GM19240 (cell line): ENCODE results near the gene ENOX1.
"Not testable (repeated sequence)": the region's sequence is repeated elsewhere in the genome, so short reads cannot be mapped to it uniquely, and the experiment has no call there.

Source experiments
- DNase-seq: peaks from one replicate; pipeline ENCODE4 v3.0.0; 2011; ENCODE audit warnings: low spot score; ENCODE audit not compliant: insufficient read length

The ENOX1 gene

DNA sequence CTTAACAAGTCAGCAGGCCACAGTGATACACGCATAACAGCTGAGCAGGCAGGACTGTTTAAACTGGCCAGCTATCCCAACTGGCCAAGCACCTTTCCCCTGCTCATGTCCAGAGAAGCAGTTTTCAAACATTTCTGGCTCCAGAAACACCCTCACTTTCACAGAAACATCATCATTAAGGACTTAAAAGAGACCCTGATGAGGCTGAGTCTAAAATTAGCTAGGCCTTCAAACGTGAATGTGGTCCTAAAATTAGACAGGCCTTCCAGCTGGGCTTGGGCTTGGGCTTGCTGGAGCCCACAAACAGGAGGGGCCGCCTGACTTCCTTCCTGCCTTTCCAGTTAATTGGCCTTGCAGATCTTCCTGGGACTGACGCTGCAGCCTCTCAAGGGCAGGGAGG lies 429.2 kb downstream of the ENOX1 start:
- no peak for DNase-seq

DNA sequence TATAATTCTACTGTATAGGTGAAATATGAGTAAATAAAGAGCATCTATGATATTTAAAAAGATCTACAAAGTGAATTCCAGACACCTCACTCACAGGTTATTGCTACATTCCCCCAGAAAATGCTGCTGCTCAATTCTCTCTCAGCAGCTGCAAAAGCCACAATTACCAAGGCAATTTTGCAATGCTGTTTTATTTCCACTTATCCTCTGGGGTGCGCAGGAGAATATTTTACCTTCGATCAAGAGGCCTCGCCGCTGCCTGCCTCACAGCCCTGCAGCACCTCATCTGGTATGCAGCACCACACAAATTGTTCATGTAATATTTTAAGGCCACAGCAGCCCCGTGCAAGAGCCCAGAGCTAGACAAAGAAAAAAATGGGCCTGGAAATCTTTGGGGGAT lies 430.2 kb downstream of the ENOX1 start:
- no peak for DNase-seq

DNA sequence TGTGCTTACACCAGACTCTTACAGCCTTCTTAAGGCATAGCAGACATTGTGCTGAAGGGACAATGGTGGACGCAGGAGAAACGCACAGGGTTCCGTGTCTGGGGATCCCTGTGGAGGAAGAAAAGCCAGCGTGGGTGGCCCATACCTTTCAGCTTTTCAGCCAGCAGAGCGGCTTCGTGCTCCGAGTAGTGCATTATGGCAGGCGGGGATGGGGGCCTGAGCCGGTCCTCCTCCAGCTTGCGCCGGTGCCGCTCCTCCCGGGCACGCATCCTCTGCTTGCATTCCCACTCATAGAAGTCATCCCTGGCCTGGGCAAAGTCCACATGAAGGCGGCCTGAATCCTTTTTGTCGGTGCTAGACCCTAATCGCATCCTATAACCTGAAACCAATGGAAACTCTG lies 431.0 kb downstream of the ENOX1 start:
- no peak for DNase-seq

DNA sequence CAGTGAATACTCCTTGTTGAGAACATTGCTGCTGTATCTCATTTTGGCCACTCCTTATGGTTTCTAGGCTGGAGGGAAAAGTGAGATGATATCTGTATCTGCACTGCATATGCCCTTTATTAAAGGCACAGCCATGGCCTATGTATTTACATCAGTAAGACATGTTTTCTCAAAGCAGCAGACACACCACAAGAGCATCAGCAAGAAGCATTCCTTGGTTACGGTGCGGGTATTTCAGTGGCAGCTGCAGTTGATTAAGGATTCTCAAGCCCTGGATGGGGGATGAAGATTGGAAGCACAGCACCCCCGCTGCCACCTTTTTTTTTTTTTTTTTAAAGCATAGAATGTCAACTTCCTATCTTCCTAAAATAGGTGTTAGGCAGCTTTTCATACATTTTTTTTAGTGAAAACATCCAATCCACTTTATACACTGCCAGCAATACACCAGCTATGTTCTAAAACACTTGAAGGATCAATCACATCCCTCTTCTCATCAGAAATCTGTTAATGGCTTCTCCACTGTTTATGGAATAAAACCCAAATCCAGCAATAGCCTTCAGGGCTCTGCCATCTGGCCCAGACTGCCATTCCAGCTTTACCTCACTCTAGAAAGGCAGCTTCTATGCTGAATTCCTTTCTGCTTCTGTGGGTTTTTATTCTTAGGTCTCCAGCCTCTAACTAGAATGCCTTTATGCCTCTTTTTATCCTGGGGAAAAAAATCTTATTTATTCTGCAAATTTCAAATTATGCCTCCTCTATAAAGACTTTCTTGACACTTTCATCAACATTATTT lies 432.4 kb downstream of the ENOX1 start:
- no peak for DNase-seq

DNA sequence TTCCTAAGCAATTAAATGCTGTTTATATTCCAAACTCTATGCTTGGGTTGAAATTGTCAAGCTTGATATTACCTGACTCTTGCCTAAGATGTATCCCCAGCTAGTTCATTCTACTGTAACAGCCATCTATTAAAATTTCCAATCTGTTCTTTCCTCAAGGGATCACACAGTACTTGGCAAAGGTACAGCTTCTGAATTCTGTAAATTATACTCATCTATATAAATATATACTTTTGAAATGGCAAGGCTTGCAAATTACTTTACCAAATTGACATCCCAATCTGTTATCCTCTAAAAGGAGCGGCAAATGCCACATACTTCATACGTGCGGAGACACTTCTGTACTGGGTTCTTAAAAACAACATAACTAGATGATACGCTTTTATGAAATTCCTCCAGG lies 433.1 kb downstream of the ENOX1 start:
- no peak for DNase-seq

DNA sequence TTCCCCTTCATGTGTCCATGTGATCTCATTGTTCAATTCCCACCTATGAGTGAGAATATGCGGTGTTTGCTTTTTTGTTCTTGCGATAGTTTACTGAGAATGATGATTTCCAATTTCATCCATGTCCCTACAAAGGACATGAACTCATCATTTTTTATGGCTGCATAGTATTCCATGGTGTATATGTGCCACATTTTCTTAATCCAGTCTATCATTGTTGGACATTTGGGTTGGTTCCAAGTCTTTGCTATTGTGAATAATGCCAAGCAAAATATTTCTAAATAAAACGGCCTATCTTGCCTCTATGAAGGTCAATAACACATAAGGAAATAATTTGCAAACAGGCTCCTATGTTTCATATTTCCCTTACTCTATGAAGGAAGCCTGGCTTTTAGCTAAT lies 435.2 kb downstream of the ENOX1 start:
- DNase-seq: not testable (repeated sequence)

DNA sequence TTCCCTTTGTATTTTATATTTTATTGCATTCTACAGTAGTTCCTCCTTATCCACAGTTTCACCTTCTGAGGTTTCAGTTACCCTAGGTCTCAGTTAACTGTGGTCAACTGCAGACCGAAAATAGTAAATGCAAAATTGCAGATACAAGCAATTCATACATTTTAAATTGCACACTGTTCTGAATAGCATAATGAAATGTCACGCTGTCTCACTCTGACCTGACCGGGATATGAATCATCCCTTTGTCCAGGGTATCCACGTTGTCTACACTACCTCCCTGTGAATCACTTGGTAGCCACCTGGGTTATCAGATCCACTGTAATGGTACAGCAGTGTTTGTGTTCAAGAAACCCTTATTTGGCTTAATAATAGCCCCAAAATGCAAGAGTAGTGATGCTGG lies 438.4 kb downstream of the ENOX1 start:
- DNase-seq: no peak

DNA sequence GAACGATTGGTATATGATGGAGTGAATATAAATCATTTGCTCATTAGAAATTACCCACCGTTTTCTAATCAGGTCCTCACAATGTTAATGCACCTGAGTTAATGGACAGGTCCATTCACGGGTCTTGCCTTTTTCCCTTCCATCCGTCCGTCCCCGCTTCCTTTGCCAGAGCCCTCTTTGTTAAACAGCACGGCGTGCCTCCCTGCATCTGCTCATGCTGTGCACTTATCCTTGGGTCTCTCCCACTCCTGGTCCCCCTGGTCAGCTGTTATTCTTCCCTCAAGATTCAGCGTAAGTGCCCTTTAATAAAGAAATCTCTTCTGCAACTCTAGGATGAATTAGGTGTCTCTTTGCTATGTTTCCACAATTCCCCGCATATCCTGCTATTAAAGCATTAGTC lies 438.9 kb downstream of the ENOX1 start:
- DNase-seq: no peak

DNA sequence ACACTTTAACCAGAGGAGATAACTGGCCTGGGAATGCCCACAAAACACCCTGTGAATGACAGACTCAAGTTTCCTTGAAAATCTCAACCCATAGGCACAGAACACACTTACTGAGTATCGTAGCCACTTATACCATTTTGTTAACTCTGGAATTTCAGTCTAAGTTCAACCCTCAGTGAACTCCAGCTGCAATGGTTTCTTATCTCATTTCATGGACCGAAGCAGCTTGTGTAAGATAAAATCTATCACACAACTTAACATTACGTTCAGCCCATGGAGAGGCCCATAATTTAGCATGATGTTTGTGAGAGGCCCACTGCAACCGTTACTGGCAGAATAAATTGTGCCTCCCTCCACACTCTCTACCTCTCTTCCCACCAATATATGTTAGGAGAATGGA lies 440.3 kb downstream of the ENOX1 start:
- no peak for DNase-seq

DNA sequence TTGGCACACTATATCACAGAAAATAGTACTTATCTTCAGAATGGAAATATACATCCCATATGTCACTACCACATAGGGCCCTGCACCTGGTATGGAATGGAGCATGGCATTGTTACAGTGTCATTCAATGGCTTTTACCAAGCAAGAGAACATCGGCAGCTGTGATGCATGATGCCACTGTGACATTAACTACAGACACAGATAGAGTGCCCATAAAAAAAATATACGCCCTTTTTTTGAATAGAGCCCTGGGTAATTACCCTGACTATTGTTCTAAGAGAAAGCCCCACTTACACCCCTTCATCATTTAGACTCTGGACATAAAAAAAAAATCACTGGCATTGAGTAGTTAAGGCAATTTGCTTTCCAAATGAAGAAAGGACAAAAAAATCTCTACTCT lies 443.1 kb downstream of the ENOX1 start:
- DNase-seq: no peak

DNA sequence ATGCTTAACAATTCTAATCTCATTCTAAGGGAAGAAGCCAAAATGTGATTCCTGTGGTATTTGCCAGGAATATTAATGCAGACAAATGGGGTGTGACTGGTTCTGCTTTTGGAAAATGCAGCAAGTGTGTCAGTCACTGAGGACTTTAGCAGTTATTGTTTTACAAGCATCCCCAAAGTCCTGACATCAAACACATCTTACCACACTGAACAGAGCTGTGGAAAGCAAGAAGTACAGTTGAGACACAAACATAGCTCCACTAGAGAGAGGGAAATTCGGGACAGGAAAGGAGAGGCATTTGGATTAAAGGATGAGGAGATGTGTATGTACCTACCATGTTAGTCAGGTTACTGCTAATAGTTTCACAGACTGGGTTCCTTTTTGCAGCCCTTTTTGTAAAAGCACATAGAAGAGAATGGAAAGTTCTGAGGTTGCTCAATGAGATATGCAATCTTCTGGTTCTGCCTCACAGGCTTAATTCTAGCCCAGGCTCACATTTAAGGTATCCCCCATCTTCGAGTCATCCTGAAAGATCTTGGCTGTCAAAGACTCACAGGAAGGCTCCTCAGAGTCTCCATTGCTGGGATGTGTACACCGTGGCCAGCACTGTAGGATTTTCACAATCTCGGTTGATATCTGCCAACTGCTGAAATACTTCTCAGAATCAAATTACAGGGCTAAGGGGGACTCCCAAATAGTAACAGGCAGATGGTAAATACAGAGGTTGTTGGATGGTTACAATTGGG lies 446.8 kb downstream of the ENOX1 start:
- DNase-seq: no peak

DNA sequence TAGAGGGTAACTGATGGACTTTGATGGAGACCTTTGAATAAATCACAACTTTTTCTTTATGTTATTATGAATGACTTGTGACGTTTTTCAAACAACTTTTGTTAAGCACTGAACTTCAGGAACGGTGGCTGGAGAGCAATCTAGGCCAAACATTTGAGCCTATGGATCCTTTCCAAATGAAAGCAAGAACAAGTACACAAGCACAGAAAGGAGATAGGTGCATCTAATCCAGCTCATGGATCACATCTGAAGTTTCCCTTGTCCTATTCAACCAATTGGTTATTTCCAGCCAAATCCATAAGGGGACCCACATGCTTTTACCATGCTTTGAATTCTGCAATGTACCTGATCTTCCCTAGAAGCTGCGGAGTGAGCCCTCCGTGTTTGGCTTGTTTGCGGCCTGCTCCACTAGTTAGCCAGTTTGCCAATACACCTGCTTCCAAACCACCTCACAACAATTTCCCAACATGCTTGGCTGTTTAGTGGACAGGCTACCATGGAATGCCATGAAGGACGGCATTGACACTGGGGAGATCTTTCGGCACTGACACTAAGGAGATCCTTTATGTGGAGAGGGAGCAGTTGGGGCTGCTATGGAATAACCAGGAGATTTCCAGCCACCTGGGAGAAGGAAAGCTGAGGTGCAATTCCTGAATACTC lies 447.5 kb downstream of the ENOX1 start:
- DNase-seq: no peak

DNA sequence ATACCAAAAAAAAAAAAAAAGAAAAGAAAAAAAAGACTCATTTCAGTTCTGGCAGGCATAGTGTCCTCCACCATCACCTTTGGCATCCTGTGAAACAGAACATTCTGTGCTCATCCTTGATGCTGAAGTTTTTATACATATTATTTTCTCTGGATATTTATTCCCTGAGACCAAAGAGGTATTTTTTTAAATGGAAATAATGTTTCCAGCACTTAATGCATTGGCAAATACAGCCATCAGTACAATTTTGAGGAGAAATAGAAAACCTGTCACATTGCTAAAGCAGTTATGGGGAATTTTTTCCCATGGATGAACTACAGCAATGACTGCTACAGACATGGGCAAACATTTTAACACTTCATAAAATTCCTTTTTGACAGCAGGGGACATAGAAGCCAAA lies 451.0 kb downstream of the ENOX1 start:
- DNase-seq: no peak

DNA sequence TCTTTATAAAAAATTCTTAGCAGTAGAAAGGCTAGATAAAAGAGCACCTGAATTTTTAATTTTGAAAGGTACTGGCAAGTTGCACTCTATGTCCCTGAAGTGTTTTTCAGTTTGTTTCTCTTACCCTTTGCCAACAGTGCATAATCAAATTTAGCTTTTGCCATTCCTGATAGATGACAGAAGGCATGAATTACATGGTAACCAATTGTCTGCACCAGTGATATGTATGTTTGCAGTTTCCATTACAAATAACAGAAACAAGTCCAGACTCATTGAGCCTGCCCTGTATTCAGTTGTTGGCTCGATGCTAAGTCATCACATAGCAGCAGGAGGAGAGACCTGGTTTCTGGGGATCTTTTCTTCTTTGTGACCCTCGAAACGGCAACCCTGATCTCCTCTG lies 453.6 kb downstream of the ENOX1 start:
- DNase-seq: no peak

DNA sequence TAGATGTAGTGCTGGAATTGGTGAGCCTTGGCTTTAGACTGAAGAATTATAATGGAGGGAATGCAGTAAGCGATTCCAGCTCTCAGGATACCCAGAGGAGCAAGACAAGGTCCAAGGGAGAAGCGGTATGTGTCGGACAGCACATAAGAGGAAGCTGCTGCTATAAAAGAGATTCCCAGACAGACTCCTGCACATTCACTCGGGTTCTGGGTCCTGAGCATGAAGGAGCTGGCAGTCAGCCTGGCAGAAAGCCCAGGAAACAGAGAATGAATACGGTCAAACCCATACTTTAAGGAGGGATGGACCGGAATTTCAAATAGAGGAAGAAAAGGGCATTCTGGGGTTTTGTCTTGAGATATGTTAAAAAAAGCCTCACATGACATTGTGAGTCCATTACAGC lies 455.1 kb downstream of the ENOX1 start:
- no peak for DNase-seq

DNA sequence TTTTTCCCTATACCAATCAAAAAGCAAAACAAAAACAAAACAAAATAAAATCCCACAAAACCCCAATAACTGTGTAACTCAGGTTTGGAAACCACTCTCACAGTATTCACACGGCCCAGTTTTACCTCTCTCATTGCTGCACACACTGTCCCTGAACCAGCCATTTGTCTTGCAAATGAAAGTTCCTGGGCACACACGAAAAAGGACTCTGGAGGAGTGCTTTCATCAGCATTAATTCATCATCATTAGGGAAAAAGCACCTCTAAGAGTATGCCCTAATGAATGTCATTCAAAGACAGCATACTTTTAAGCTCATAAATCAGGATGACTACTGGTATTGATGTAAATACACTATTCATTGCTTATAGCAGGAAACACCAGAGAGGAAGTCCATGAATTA lies 457.1 kb downstream of the ENOX1 start:
- no peak for DNase-seq

DNA sequence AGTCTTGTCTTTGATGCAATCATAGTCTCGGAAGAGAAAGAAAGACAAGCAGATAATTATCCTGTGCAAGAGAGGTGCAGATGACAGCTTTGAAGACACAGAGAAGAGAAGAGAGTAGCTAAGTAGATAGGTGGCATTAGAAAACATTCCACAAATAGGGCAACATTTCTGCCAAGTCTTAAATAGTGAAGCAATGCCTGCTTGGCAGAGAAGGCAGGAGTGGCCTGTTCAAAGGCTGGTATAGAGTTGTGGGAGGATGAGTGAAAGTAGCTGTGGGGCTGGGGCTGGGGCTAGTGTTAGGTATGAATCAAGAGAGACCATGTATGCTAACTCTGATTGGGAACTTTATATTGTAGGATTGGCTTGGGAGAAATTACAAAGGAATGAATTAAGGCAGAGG lies 457.9 kb downstream of the ENOX1 start:
- no peak for DNase-seq

DNA sequence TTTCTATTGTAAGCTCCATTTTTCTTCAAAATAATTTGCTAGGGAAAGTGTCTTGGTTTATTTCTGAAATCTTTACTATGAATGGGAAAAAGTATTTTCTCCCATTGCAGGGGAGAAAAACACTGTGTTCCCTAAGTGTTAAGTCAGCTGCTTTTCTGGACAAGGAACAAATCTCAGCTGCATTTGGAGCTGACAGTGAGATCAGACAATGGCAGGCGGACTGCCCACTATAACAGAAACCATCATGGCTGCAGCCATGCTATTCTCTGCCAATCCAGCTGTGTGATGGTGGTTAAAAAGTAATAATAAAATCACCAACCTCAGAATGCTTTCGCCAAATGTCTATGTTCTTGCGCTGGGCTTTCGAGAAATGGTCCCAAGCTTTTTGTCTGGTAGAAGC lies 460.7 kb downstream of the ENOX1 start:
- DNase-seq: no peak

DNA sequence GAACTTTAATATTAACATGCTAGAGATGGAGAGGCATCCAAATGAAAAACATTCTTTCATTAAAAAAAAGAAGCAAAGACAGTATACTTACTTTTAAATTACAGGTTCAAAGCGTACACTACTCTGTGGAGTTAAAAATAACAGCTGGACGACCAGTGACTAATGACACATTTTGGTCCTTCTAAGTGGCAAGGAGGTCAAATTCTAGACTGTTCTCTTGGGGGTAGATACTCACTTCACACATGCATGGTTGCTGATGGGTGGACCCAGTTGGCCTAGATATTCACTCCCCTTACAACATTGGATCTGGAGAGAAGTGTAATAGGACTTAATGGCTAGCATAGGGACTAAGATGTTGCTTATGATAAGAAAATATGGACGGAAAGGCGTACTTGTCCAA lies 461.1 kb downstream of the ENOX1 start:
- no peak for DNase-seq

DNA sequence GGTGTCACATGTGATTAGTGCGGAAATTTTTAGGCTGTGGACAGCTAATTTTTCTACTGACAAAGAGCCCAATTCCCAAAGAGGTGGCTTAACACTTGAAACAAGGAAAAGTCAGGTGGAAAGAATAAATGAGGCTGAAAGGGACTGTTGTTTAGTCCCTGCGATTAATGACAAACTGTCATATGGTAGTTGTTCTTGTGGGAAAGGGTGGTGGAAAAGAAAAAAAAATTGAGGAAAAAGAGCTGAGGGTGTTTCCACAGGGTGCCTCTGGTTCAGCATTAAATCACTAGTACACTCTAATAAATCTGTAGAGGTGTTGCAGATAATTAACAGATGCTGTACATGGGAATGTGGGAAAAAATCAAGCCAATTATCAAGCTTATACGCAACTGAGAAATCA lies 462.6 kb downstream of the ENOX1 start:
- no peak for DNase-seq

DNA sequence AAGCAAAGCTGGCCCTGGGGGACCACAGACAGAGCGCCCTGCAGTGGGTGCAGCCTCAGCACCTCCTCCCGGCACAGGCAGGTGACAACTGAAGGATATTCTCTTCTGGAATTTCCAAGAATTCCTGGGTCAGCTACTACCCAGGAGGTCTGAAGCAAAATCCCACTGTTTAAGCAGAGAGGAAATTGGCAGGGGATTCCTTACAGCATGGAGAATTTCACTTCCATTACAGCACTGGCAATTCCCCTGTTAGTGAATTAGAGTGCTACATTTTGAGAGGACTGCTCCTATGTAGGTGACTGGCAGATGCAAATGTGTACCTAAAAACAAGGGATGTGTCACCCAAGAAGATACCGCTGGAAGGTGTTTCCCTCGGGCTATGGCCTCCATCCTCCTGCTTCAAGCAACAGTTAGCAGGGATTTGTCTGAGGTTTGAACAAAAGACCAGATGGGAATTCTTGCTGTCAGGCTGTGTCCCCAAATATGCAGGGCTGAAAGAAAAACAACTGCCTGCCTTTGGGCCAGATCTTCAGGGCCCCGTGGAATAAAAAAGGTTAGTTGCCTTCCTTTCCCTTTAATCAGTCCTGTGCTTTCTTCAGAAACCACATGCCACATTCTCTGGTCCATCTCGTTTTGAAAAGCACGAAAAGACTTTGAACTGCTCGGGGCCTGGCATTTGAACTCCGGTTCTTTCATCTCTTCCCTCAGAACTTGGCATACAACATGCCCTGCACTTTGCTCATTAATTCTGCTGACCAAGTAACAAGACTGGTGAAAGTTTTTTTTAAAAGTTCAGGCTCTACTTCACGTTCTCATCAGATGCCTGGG lies 466.9 kb downstream of the ENOX1 start:
- no peak for DNase-seq

DNA sequence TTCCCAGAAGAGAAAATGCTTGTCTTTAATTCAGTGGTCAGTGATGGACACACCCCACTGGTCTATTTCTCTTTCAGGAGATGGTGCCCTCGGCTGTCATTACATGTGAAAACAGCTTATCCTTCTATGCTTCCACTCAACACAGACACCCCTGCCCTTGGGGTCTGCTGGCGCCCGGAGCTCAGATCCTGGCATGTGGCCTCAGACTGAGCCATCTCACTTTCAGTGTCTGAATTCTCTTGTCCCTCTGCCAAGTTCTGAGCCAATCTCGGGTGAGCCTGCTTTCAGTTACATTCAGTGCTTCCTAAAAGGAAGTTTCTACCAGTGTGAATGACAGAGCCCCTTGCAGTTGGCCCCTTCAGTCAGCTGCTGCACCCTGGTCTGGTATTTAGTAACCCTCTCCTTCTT lies 469.8 kb downstream of the ENOX1 start:
- no peak for DNase-seq
